Endodermal cell (in vitro differentiated cells): ENCODE data around the gene RYR2. TPM values are rescaled to one million over a fixed set of nuclear protein-coding genes. Genes with fewer than 3 reads are reported as not detected.

Experiments used
- DNase-seq: peaks from one replicate; pipeline ENCODE4 v3.0.0-alpha.2; 2017
- H3K27ac ChIP-seq: 2 replicates; pipeline ENCODE4 v1.5.1; 2013; ENCODE audit warnings: mild to moderate bottlenecking, low read depth, low read length, moderate library complexity
- H3K27me3 ChIP-seq: 2 replicates; pipeline ENCODE4 v1.6.1; 2013; ENCODE audit warnings: mild to moderate bottlenecking, low read length, moderate library complexity; ENCODE audit not compliant: insufficient read depth, control insufficient read depth, poor library complexity, severe bottlenecking
- H3K36me3 ChIP-seq: 2 replicates; pipeline ENCODE4 v1.7.0; 2013; ENCODE audit warnings: mild to moderate bottlenecking, low read length, moderate library complexity; ENCODE audit not compliant: control insufficient read depth, insufficient read depth
- H3K4me1 ChIP-seq: one replicate; pipeline ENCODE4 v1.7.0; 2013; ENCODE audit warnings: low read length; ENCODE audit not compliant: control insufficient read depth, insufficient read depth
- H3K4me3 ChIP-seq: 2 replicates; pipeline ENCODE4 v1.5.1; 2013; ENCODE audit warnings: mild to moderate bottlenecking, low read length, moderate library complexity
- H3K9ac ChIP-seq: 2 replicates; pipeline ENCODE4 v1.6.1; 2013; ENCODE audit warnings: mild to moderate bottlenecking, low read length, moderate library complexity; ENCODE audit not compliant: poor library complexity, severe bottlenecking; ENCODE audit errors: extremely low read depth
- H3K9me3 ChIP-seq: 2 replicates; pipeline ENCODE4 v1.6.1; 2013; ENCODE audit warnings: mild to moderate bottlenecking, low read length, moderate library complexity; ENCODE audit not compliant: control insufficient read depth
- H3K27ac Mint-ChIP-seq: 2 replicates; pipeline ENCODE4 v1.8.0; 2020; ENCODE audit warnings: mixed read lengths
- H3K27me3 Mint-ChIP-seq: 2 replicates; pipeline ENCODE4 v1.8.0; 2021; ENCODE audit warnings: mild to moderate bottlenecking, mixed read lengths; ENCODE audit not compliant: insufficient read depth
- H3K36me3 Mint-ChIP-seq: 2 replicates; pipeline ENCODE4 v1.8.0; 2020; ENCODE audit warnings: low read depth, mixed read lengths
- H3K4me1 Mint-ChIP-seq: 2 replicates; pipeline ENCODE4 v1.8.0; 2020; ENCODE audit warnings: mixed read lengths
- H3K4me3 Mint-ChIP-seq: 2 replicates; pipeline ENCODE4 v1.8.0; 2020; ENCODE audit warnings: mild to moderate bottlenecking, moderate library complexity, mixed read lengths
- H3K9me3 Mint-ChIP-seq: 2 replicates; pipeline ENCODE4 v1.8.0; 2020; ENCODE audit warnings: mild to moderate bottlenecking, mixed read lengths
- WGBS, 2 experiments: methylation state at CpG; one replicate each; pipeline versions ENCODE4 v1.1.5 to v1.1.7; 2013; ENCODE audit warnings: missing lambda C conversion rate in 2 of 2, mixed read lengths in 1 of 2; ENCODE audit not compliant: insufficient coverage in 1 of 2, insufficient read length in 1 of 2; 5-methylcytosine and 5-hydroxymethylcytosine counted together
- total RNA-seq, 2 donors: library from RNA; stranded (reverse); fragmentation: NEBNext Ultra II Directional in 1 of 2; extraction: Animal tissue kit (Norgen Biotek cat#: 25700) in 1 of 2; gene quantifications; 2 replicates in 1 of 2; 3 replicates in 1 of 2; pipeline ENCODE4 v1.2.1, GENCODE V29; 2021
- TF ChIP-seq, protein P1 (sequence below): fragments of 200-600 bp; sonication (generic); conservative IDR thresholded peaks from 2 replicates; pipeline ENCODE4 v1.5.0; 2021; ENCODE audit warnings: antibody characterized with exemption, mild to moderate bottlenecking

The RYR2 gene
- total RNA-seq, 2 donors from 2014 or later, result 0.95 to 2.4 TPM

DNA sequence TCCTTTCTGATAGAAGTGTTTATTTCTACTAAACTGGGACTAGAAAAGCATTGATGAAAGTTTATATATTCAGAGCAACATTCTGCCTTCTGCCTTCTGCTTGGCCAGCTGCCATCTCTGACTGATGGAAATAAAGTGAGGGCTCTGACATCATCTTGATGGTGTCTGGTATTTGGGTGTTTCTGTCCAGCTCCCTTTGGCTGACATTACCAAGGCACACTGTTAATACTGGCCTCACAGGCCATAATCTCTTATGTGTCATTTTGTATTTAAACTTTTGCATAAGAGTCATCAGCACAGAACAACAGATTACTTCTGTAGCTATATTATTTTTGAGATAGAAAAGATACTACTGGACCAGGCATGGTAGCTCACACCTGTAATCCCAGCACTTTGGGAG lies 216.9 kb downstream of the RYR2 start:
- Mint-ChIP-seq H3K27ac (no peak overlapping the region), H3K9me3 (peaks cover 6% of the 10 kb centered on the region), H3K27me3 (no peaks in the 10 kb centered on the region), H3K4me3 (no peak overlapping the region), H3K4me1 (no peaks in the 10 kb centered on the region), H3K36me3 (no peaks in the 10 kb centered on the region)
- no peak for DNase-seq
- Histone ChIP-seq H3K4me3 (no peak overlapping the region), H3K36me3 (no peaks in the 10 kb centered on the region), H3K27ac (no peak overlapping the region), H3K9ac (no peak overlapping the region), H3K27me3 (no peaks in the 10 kb centered on the region), H3K4me1 (no peaks in the 10 kb centered on the region), H3K9me3 (no peaks in the 10 kb centered on the region)
- TF ChIP-seq, protein P1, sequence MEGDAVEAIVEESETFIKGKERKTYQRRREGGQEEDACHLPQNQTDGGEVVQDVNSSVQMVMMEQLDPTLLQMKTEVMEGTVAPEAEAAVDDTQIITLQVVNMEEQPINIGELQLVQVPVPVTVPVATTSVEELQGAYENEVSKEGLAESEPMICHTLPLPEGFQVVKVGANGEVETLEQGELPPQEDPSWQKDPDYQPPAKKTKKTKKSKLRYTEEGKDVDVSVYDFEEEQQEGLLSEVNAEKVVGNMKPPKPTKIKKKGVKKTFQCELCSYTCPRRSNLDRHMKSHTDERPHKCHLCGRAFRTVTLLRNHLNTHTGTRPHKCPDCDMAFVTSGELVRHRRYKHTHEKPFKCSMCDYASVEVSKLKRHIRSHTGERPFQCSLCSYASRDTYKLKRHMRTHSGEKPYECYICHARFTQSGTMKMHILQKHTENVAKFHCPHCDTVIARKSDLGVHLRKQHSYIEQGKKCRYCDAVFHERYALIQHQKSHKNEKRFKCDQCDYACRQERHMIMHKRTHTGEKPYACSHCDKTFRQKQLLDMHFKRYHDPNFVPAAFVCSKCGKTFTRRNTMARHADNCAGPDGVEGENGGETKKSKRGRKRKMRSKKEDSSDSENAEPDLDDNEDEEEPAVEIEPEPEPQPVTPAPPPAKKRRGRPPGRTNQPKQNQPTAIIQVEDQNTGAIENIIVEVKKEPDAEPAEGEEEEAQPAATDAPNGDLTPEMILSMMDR, result no peak

- Mint-ChIP-seq H3K27me3 (no peaks in the 10 kb centered on the region), H3K36me3 (no peaks in the 10 kb centered on the region), H3K9me3 (no peaks in the 10 kb centered on the region), H3K27ac (no peak overlapping the region), H3K4me3 (no peak overlapping the region), H3K4me1 (no peaks in the 10 kb centered on the region)
- Histone ChIP-seq H3K36me3 (no peaks in the 10 kb centered on the region), H3K4me3 (no peak overlapping the region), H3K27me3 (no peaks in the 10 kb centered on the region), H3K9me3 (no peaks in the 10 kb centered on the region), H3K27ac (no peak overlapping the region), H3K4me1 (no peaks in the 10 kb centered on the region), H3K9ac (no peak overlapping the region)
- no peak for DNase-seq
- TF ChIP-seq, protein P1, result no peak
- WGBS, 2 experiments, result 86 to 96% methylated on average over 1 to 4 of the region's 4 CpGs
Observed at GRCh38 chr1:237261198-237261597, 219.2 kb downstream of the RYR2 start.

- H3K4me1 Mint-ChIP-seq, result no peaks in the 10 kb centered on the region
- 92 to 98% methylated on average over 2 of the region's 2 CpGs for WGBS, 2 experiments
- H3K36me3 Mint-ChIP-seq, result no peaks in the 10 kb centered on the region
- H3K27ac ChIP-seq, result no peak overlapping the region
- no peaks in the 10 kb centered on the region for H3K9me3 Mint-ChIP-seq
- no peaks in the 10 kb centered on the region for H3K27me3 ChIP-seq
- H3K9ac ChIP-seq, result no peak overlapping the region
- H3K9me3 ChIP-seq, result no peaks in the 10 kb centered on the region
- H3K4me3 Mint-ChIP-seq, result no peak overlapping the region
- H3K4me3 ChIP-seq, result no peak overlapping the region
- TF ChIP-seq, protein P1, result no peak
- H3K27me3 Mint-ChIP-seq, result no peaks in the 10 kb centered on the region
- no peak for DNase-seq
- no peaks in the 10 kb centered on the region for H3K36me3 ChIP-seq
- H3K27ac Mint-ChIP-seq, result no peak overlapping the region
- no peaks in the 10 kb centered on the region for H3K4me1 ChIP-seq
Observed at GRCh38 chr1:237267743-237268142, 225.8 kb downstream of the RYR2 start.
